SU-DHL-6 (cell line): ENCODE measurements around the gene ADRB1.

ENCODE experiments used
- H2AFZ ChIP-seq: fragments of 200-600 bp; sonication (generic); 2 replicates; pipeline ENCODE4 v1.6.1; 2014; ENCODE audit warnings: low read depth, mild to moderate bottlenecking, moderate library complexity, mixed read lengths, antibody characterized with exemption, low read length; ENCODE audit not compliant: severe bottlenecking
- H3F3A ChIP-seq: fragments of 200-600 bp; shearing (Covaris generic); 2 replicates; pipeline ENCODE4 v1.6.0; 2016; ENCODE audit warnings: antibody characterized with exemption, mild to moderate bottlenecking; ENCODE audit not compliant: insufficient read depth
- H3K27ac ChIP-seq: fragments of 200-600 bp; sonication (generic); 2 replicates; pipeline ENCODE4 v1.5.1; 2016; ENCODE audit warnings: low read depth, mild to moderate bottlenecking, low read length, moderate library complexity, mixed read lengths
- H3K27me3 ChIP-seq: fragments of 200-600 bp; sonication (generic), shearing (Covaris generic); 2 replicates; pipeline ENCODE4 v1.6.0; 2014; ENCODE audit warnings: mild to moderate bottlenecking, low read length
- H3K36me3 ChIP-seq: fragments of 200-600 bp; sonication (generic); 2 replicates; pipeline ENCODE4 v1.6.1; 2014; ENCODE audit warnings: mild to moderate bottlenecking, low read length, mixed read lengths
- H3K4me2 ChIP-seq: fragments of 300-600, 200-600 bp; shearing (Covaris generic), sonication (generic); 2 replicates; pipeline ENCODE4 v1.6.0; 2014; ENCODE audit warnings: low read length, low read depth, mild to moderate bottlenecking; ENCODE audit not compliant: poor library complexity, severe bottlenecking
- H3K4me3 ChIP-seq: fragments of 200-600 bp; sonication (generic); 2 replicates; pipeline ENCODE4 v1.5.1; 2014; ENCODE audit warnings: antibody characterized with exemption, low read length, mild to moderate bottlenecking, mixed read lengths; ENCODE audit not compliant: insufficient read depth, poor library complexity, severe bottlenecking
- H3K79me2 ChIP-seq: fragments of 200-600 bp; sonication (generic); 2 replicates; pipeline ENCODE4 v1.6.1; 2014; ENCODE audit warnings: mild to moderate bottlenecking, low read length, moderate library complexity; ENCODE audit not compliant: insufficient read depth
- H3K9ac ChIP-seq: fragments of 200-600 bp; sonication (generic); 2 replicates; pipeline ENCODE4 v1.7.0; 2014; ENCODE audit warnings: mild to moderate bottlenecking, low read length
- H3K9me2 ChIP-seq: fragments of 200-600 bp; sonication (generic); replicated peaks from 2 replicates; pipeline ENCODE4 v1.6.1; 2014; ENCODE audit warnings: low read length; ENCODE audit not compliant: insufficient read depth
- H3K9me3 ChIP-seq: fragments of 200-600 bp; sonication (generic); 2 replicates; pipeline ENCODE4 v1.6.1; 2014; ENCODE audit warnings: low read length, mixed read lengths; ENCODE audit not compliant: insufficient read depth
- H4K20me1 ChIP-seq: fragments of 200-600 bp; sonication (generic); 2 replicates; pipeline ENCODE4 v1.6.1; 2014; ENCODE audit warnings: low read depth, mild to moderate bottlenecking, antibody characterized with exemption, low read length, moderate library complexity, mixed read lengths
- CTCF ChIP-seq: fragments of 200-600 bp; sonication (generic); IDR thresholded peaks from one replicate; pipeline ENCODE4 v1.5.1; 2017; ENCODE audit warnings: antibody characterized with exemption, mild to moderate bottlenecking, low read length, moderate library complexity; ENCODE audit not compliant: insufficient read depth, poor library complexity, severe bottlenecking
- EZH2phosphoT487 ChIP-seq: fragments of 200-600 bp; sonication (generic), shearing (Covaris generic); conservative IDR thresholded peaks from 2 replicates; pipeline ENCODE4 v1.6.1; 2018; ENCODE audit warnings: mild to moderate bottlenecking, antibody characterized with exemption, low read length, moderate library complexity, mixed read lengths

The ADRB1 gene

GRCh38 chr10:114078346-114078745 lies 34.7 kb downstream of the ADRB1 start:
- Histone ChIP-seq H2AFZ (no peak overlapping the region), H3K4me3 (no peak overlapping the region), H3K79me2 (no peaks in the 10 kb centered on the region), H3K36me3 (no peaks in the 10 kb centered on the region), H3K9ac (no peak overlapping the region), H3K27me3 (no peaks in the 10 kb centered on the region), H3K4me2 (no peak overlapping the region), H4K20me1 (no peaks in the 10 kb centered on the region), H3F3A (no peaks in the 10 kb centered on the region), H3K27ac (no peak overlapping the region), H3K9me3 (no peaks in the 10 kb centered on the region), H3K9me2 (no peaks in the 10 kb centered on the region)
- no peak for TF ChIP-seq EZH2phosphoT487
- TF ChIP-seq CTCF: no peak

- Histone ChIP-seq H3K27ac (no peak overlapping the region), H3K4me2 (no peak overlapping the region), H3K9me2 (no peaks in the 10 kb centered on the region), H4K20me1 (no peaks in the 10 kb centered on the region), H3K79me2 (no peaks in the 10 kb centered on the region), H2AFZ (no peak overlapping the region), H3K9me3 (no peaks in the 10 kb centered on the region), H3K27me3 (no peaks in the 10 kb centered on the region), H3K4me3 (no peak overlapping the region), H3K9ac (no peak overlapping the region), H3K36me3 (no peaks in the 10 kb centered on the region), H3F3A (no peaks in the 10 kb centered on the region)
- TF ChIP-seq CTCF: no peak
- TF ChIP-seq EZH2phosphoT487: no peak
Observed at GRCh38 chr10:114079421-114079820, 35.8 kb downstream of the ADRB1 start.

GRCh38 chr10:114081911-114082583 lies 38.4 kb downstream of the ADRB1 start:
- no peaks in the 10 kb centered on the region for H3K9me2 ChIP-seq
- H3K4me2 ChIP-seq: no peak overlapping the region
- H3F3A ChIP-seq: no peaks in the 10 kb centered on the region
- H3K4me3 ChIP-seq: no peak overlapping the region
- no peaks in the 10 kb centered on the region for H3K9me3 ChIP-seq
- H3K9ac ChIP-seq: no peak overlapping the region
- no peaks in the 10 kb centered on the region for H4K20me1 ChIP-seq
- H3K27me3 ChIP-seq: no peaks in the 10 kb centered on the region
- no peak overlapping the region for H3K27ac ChIP-seq
- no peaks in the 10 kb centered on the region for H3K36me3 ChIP-seq
- TF ChIP-seq EZH2phosphoT487 (no peak), CTCF (no peak)
- H2AFZ ChIP-seq: no peak overlapping the region
- H3K79me2 ChIP-seq: no peaks in the 10 kb centered on the region
